ENCODE results near the gene HAUS3.

DNA sequence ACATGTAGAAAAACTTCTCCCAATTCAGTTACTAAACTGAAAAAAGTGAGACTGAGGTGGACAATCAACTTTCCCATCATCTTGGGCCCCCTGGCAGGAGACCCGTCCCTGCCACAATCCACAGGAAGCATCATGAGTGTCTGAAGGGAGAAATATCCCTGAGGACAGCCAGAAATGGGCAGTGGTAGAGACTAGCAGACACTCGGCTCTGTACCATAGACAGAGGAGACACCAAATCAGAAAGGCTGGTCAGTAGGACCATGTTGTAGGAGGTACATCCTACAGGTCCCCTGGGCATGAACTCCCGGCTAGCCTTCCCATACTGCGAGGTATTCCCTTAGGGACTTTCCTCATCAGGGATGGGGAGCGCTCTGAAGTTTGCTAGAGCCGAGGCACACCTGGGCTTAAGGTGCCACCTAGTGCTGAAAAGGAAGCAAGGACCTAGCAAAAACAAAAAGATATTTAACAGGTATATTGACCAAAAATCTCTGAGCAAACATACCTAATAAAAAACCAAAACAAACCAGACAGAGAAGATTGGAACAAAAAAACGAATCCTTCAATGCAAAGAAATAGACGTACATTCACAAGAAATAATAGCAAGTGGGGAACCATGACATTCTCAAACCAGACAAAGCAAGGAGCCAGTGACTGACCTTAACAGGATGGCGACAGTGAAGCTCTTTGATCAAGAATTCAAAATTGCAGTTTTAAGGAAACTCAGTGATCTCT lies 55.6 kb downstream of the HAUS3 start:
- TF ChIP-seq, protein P1, sequence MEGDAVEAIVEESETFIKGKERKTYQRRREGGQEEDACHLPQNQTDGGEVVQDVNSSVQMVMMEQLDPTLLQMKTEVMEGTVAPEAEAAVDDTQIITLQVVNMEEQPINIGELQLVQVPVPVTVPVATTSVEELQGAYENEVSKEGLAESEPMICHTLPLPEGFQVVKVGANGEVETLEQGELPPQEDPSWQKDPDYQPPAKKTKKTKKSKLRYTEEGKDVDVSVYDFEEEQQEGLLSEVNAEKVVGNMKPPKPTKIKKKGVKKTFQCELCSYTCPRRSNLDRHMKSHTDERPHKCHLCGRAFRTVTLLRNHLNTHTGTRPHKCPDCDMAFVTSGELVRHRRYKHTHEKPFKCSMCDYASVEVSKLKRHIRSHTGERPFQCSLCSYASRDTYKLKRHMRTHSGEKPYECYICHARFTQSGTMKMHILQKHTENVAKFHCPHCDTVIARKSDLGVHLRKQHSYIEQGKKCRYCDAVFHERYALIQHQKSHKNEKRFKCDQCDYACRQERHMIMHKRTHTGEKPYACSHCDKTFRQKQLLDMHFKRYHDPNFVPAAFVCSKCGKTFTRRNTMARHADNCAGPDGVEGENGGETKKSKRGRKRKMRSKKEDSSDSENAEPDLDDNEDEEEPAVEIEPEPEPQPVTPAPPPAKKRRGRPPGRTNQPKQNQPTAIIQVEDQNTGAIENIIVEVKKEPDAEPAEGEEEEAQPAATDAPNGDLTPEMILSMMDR (IDR thresholded peaks at IDR 0.05), result no peak
- TF ChIP-seq POLR2A (IDR thresholded peaks at IDR 0.05; ENCODE audit: low read depth) (no peak), EP300 (IDR thresholded peaks at IDR 0.05) (no peak), POLR2AphosphoS5 (IDR thresholded peaks at IDR 0.05) (no peak)
